GM18508 (cell line): Measurements from ENCODE around the gene CLEC4E.
"Not testable (repeated sequence)": the region's sequence is repeated elsewhere in the genome, so short reads cannot be mapped to it uniquely, and the experiment has no call there.

Source experiments
- ATAC-seq: cut with Tn5 transposase; IDR thresholded peaks from one replicate; pipeline ENCODE4 v1.9.1; 2021; ENCODE audit warnings: moderate number of reproducible peaks; ENCODE audit not compliant: insufficient read depth, unreplicated experiment

The CLEC4E gene

GRCh38 chr12:8544295-8544694 lies 3.6 kb upstream of the CLEC4E start:
- ATAC-seq, result no peak

- no peak for ATAC-seq
These were observed 857 bp upstream of the CLEC4E start for GRCh38 chr12:8541562-8541961.

GRCh38 chr12:8537820-8538219 lies 2.9 kb downstream of the CLEC4E start:
- ATAC-seq, result not testable (repeated sequence)

- ATAC-seq, result no peak
These were observed 8.7 kb downstream of the CLEC4E start for GRCh38 chr12:8532045-8532444.

DNA sequence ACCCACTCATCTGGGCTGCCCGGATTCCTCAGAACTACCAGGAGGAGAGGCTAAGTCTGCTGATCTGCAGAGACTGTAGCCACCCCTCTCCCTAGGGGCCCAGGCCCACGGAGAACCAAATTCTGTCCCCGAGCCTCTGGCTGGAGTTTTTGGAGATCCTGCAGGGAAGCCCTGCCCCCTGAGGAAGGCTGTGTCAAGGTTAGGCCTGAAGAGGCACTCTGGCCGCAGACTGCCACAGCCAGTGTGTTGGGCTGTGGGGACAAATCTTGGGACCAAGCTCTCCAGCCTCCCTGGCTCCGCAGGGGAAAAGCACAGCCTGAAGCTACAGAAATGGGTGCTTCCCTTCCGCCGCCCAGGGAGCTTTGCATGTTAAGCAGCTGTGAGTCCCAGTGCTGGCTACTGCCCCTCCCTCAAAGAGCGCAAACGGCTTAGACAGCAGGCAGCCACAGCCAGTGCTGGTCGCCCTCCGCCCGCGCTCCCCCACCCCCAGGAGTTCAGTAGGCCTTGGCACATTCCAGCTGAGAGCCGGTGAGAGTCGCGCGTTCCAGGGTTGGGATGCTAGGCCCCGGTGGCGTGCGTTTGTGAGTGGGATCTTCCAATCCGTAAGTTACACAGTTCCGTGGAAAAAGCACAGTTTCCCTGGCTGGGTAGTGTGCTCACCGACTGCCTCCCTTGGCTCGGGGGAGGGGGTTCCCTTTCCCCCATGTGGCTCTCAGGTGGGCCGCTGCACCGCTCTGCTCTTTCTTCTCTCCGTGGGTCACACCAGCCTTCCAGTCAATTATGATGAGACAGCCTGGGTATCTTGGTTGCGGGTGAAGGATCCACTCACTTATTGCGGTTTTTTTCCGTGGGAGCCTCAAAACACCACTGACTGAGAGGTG lies 13.2 kb downstream of the CLEC4E start:
- no peak for ATAC-seq

- no peak for ATAC-seq
These were observed 21.5 kb downstream of the CLEC4E start for GRCh38 chr12:8519171-8519570.

- ATAC-seq, result no peak
These were observed 22.7 kb downstream of the CLEC4E start for GRCh38 chr12:8517971-8518370.

GRCh38 chr12:8513256-8513655 lies 27.4 kb downstream of the CLEC4E start, which contains the start of gene CLEC4D:
TSS of gene CLEC4D (plus strand) at chr12:8513503. CDS start at chr12:8513733, 230 bp downstream.
- ATAC-seq, result no peak

DNA sequence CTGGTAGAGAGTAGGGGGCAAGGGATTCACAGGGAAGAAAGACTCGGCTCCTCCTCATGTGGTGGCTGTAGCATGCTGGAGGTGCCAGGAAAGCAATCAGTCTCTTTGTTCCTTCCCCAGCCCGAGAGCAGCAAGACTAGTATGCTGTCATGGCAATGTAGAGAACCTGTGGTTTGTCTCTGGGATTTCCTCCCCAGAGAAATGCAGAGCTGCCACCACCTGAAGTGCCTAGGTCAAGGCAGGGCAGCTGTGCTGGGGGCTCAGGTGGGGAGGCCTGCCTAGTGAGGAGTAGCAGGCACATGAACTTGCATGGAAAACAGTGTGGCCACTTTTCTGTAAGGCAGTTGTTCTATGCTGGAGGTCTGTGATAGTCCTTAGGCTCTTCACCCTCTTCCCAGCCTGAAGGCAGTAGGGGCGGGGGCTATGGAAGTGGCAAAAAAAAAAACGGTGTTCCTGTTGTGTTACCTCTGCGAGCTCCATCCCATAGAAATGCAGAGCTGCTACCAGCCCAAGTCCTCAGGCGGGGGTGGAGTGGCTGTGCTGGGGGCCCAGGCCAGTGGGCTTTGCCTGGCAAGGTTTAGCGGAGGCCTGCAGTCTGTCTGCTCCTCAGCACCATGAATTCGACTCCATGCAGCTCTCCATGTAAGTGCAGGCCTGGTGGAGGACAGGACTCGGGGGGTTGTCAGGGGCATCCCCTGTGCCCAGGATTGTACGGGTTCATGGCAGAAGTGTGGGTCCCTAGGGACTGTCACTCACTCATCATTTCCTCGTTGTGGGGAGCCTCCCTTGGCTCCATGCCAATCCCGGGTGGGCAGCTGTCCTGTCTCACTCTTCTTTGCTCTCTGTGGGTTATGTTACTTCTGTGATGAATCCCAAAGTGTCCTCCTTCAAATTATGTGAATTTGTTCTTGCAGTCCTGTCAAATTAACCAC lies 31.5 kb downstream of the CLEC4E start:
- no peak for ATAC-seq

- ATAC-seq, result no peak
These were observed 32.5 kb downstream of the CLEC4E start for GRCh38 chr12:8508223-8508622.

GRCh38 chr12:8507596-8507995 lies 33.1 kb downstream of the CLEC4E start:
- no peak for ATAC-seq

DNA sequence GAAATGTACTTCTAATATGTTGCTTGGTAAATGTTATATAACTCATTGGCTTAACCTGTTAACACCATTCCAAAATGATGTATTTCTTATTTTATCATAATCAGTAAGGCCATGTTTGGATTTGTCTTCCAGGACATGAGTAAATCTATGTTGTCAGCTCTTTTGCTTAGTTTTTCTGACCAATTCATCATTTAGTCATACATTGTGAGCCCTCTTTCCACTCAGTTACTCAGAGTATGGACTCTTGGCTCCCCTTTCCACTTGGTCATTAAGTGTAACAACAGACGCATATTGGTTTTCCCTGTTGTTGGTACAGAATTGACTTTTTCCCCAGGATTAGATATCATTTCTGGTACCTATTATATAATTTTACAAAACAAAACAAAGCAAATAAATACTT lies 36.4 kb downstream of the CLEC4E start:
- ATAC-seq, result no peak

GRCh38 chr12:8501720-8502119 lies 39.0 kb downstream of the CLEC4E start:
- ATAC-seq, result no peak

GRCh38 chr12:8499616-8500015 lies 41.1 kb downstream of the CLEC4E start:
- no peak for ATAC-seq

GRCh38 chr12:8496074-8496473 lies 44.6 kb downstream of the CLEC4E start:
- ATAC-seq, result not testable (repeated sequence)

DNA sequence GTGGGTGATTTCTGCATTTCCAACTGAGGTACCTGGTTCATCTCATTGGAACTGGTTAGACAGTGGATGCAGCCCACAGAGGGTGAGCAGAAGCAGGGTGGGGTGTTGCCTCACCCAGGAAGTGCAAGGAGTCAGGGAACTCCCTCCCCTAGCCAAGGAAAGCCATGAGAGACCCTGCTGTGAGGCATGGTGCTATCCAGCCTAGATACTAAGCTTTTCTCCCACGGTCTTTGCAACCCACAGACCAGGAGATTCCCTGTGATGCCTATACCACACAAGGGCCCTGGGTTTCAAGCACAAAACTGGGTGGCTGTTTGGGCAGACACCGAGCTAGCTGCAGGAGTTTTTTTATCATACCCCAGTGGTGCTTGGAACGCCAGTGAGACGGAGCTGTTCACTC lies 45.0 kb downstream of the CLEC4E start:
- not testable (repeated sequence) for ATAC-seq

- peak; percentile 93 for ATAC-seq
These were observed 47.6 kb downstream of the CLEC4E start for GRCh38 chr12:8493084-8493483.

DNA sequence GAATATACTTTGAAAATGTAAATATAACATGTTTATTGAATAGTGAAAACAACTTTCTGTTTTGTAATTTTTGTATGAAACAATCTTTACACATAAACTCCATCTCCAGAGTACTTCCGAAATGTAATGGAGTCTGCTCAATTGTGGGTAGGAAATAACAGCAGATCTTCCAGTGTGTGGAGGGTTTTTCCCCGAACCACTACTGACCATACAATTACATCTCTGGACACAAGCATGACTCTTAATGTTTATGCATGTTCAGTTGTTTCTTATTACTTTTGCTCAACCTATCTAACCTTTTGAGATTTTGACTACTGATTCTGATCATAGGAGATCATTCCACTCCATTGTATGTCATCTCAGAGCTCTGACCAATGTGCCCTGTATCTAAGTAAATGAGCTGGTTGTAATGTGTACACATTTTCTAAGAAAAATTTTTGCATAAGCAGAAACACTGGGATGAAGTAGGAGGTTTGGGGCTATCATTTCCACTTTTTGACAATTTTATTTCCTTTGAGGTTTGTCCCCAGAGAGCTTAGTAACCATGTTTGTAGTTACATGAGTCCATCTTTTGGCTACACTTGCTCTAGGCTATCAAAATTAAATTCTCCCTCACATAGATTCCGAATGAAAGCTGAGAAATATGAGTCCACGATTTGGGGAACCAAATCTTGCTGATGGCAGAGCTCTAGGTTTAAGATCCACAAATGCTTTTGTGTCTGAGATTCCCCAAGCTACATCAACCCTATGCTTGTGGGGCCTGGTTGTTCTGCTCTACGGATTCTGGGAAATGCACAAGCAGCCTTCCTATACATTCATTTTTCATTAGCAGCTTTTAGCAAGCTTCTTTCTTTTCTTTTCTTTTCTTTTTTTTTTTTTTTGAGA lies 48.8 kb downstream of the CLEC4E start:
- no peak for ATAC-seq
